Activated naive CD4-positive, alpha-beta T cell (primary cell): ENCODE data around the gene KIF1A.

ENCODE experiments used
- DNase-seq, 4 experiments: peaks; one replicate each; lab custom pipeline; 2025; lab: John Stamatoyannopoulos, UW

KIF1A gene, protein sequence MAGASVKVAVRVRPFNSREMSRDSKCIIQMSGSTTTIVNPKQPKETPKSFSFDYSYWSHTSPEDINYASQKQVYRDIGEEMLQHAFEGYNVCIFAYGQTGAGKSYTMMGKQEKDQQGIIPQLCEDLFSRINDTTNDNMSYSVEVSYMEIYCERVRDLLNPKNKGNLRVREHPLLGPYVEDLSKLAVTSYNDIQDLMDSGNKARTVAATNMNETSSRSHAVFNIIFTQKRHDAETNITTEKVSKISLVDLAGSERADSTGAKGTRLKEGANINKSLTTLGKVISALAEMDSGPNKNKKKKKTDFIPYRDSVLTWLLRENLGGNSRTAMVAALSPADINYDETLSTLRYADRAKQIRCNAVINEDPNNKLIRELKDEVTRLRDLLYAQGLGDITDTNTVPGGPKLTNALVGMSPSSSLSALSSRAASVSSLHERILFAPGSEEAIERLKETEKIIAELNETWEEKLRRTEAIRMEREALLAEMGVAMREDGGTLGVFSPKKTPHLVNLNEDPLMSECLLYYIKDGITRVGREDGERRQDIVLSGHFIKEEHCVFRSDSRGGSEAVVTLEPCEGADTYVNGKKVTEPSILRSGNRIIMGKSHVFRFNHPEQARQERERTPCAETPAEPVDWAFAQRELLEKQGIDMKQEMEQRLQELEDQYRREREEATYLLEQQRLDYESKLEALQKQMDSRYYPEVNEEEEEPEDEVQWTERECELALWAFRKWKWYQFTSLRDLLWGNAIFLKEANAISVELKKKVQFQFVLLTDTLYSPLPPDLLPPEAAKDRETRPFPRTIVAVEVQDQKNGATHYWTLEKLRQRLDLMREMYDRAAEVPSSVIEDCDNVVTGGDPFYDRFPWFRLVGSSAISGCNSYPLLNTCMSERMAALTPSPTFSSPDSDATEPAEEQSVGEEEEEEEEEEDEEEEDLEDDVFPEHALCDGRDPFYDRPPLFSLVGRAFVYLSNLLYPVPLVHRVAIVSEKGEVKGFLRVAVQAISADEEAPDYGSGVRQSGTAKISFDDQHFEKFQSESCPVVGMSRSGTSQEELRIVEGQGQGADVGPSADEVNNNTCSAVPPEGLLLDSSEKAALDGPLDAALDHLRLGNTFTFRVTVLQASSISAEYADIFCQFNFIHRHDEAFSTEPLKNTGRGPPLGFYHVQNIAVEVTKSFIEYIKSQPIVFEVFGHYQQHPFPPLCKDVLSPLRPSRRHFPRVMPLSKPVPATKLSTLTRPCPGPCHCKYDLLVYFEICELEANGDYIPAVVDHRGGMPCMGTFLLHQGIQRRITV (N-terminal part only)

GRCh38 chr2:240819858-240820606 lies at the start of gene KIF1A:
TSS of gene KIF1A (minus strand) at chr2:240820219. CDS start at chr2:240797752, 22,467 bp downstream.
- no peak for DNase-seq

DNA sequence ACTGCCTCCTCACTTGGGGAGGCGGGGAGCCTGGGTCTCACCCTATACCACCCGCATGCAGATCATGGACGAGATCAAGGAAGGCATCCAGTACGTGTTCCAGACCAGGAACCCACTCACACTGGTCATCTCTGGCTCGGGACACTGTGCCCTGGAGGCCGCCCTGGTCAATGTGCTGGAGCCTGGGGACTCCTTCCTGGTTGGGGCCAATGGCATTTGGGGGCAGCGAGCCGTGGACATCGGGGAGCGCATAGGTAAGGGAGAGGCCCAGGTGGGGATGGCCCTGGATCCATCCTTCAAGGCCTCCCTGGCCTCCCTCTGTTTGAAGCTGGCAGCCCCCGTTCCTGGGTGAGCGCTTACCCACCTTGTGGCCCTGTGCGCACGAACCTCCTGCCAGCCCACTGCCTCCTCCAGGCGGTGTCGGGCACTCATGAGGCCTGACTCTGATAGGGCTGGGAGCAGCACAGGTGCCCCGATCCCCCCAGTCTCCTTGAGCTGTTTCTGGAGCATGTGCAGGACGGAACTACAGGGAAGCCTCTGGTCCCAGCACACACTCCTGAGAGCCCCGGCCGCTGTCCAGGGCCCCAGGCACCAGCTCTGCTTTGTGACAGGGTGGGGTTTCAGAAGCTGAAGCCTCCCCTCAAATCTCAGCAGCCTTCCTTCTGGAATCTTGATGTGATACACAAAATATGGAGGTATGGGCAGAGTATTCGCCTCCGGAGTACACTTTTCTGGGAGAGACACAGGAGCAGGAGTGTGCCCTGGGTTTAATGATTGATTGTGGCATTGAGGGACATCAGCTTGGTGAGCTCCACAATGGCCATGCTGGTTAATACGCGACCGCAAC lies 49.3 kb upstream of the KIF1A start:
- DNase-seq = no peak

GRCh38 chr2:240868286-240869108 lies 48.5 kb upstream of the KIF1A start, which contains the start of gene AGXT:
TSS of gene AGXT (plus strand) at chr2:240868824. CDS start at chr2:240868866, 42 bp downstream.
- DNase-seq = no peak

GRCh38 chr2:240865391-240865790 lies 45.4 kb upstream of the KIF1A start:
- no peak for DNase-seq

DNA sequence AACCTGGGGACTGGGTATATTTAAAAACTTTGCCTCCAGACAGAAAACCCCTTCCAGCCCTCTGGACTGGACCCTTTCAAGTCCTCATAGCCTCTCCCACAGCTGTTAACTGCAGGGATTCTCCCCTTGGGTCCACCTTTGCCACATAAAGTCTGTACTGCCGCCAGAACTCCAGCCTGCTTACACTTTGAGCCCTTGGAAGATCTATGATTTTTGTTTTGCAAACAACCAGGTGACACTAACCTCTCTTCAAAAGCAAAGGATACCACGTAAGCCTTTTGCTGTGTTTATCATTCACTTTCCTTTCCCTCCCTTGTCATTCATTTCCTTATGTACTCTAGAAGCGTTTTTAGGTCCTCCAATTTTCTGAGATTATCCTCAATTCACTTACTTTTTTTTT lies 44.5 kb upstream of the KIF1A start:
- DNase-seq = no peak

DNA sequence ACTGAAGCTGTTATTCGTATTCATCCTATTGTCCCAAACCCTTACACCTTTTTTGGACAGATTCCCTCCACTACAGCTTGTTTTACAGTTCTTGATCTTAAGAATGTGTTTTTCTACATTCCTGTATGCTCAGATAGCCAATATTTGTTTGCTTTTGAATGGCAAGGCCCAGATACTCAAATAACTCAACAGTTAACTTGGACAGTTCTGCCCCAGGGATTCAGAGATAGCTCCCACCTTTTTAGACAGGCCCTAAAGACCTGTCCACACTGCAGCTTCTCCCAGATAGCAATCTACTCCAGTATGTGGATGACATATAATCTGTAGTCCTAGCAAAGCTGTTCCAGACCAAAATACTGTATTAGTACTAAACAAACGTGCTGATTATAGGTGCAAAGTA lies 41.5 kb upstream of the KIF1A start:
- DNase-seq = no peak

- DNase-seq = no peak
Observed at GRCh38 chr2:240858871-240859270, 38.9 kb upstream of the KIF1A start.

GRCh38 chr2:240858321-240858720 lies 38.3 kb upstream of the KIF1A start:
- no peak for DNase-seq

- no peak for DNase-seq
Observed at GRCh38 chr2:240857039-240858008, 37.3 kb upstream of the KIF1A start.

GRCh38 chr2:240856151-240856980 lies 36.3 kb upstream of the KIF1A start:
- DNase-seq = no peak

GRCh38 chr2:240855670-240856069 lies 35.7 kb upstream of the KIF1A start:
- DNase-seq = no peak

- DNase-seq = no peak
Observed at GRCh38 chr2:240852671-240853314, 32.8 kb upstream of the KIF1A start.

GRCh38 chr2:240851078-240851991 lies 31.3 kb upstream of the KIF1A start:
- DNase-seq = peak; percentile 72 to 81 (median 79)

DNA sequence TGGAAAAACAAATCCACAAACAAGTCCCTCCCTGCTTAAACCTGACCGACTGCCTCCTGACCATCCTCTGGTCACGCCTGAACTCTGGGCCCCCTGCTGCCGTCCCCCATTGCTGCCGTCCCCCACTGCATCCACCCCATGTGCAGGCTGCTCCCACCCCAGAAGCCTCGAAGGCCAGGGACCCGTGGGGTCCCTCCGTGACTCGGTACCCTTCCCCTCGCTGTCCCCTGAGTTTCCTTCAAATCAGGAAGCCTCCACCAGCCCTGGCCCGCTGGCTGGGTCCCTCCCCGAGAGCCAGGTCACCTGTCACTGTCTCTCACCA lies 30.7 kb upstream of the KIF1A start:
- no peak for DNase-seq

GRCh38 chr2:240850026-240850425 lies 30.0 kb upstream of the KIF1A start:
- DNase-seq = no peak
